ENCODE data around the gene BHLHE41. TPM values are rescaled to one million over a fixed set of nuclear protein-coding genes. Genes with fewer than 3 reads are reported as not detected.

Gene BHLHE41
- polyA plus RNA-seq, 12 donors, result 0.95 to 14.4 (median 4.2) TPM; not detected in 2

GRCh38 chr12:26080911-26081310 lies 43.9 kb downstream of the BHLHE41 start:
- DNase-seq, result no peak

DNA sequence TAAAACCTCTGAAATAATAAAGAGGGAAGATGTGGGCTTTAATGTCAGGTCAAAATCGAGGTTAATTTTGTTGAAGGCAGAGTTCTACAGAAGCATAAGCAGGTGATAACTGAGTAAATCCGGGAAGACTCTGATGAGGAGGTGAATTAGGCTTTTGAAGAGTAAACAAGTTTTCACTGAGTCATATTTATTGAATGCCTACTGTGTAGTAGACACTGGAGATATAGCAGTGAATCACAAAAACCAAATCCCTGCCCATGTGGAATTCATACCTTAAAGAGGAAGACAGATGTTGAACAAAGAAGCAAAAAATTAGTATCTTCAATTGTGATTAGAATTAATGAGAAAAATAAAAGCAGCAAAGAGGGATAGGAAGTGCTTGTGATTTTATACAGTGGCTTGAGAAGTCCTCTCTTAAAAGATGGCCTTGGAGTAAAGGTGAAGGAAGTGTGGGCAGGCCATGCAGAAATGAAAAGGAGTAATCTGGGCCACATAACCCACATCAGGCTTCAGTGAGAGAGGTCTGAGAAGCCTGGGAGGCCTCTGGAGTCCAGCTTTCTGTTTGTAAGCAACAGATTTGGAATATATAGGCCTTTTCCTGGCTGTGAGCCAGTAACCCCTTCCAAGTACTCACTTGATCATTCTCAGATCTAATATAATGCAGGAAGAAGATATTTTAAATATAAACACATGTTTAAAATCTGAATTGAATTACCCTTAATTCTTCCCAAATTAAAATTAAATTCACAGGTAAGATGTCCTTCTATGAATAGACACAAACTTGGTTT lies 46.7 kb downstream of the BHLHE41 start:
- DNase-seq, result peak; percentile 83

Other genes with a start within 250 kb of the BHLHE41 start
- gene RASSF8, start 166.4 kb downstream of the BHLHE41 start, polyA plus RNA-seq (ENCODE audit: insufficient read length in 12 of 12), result 10 to 100 TPM in 11 of 12 donors, not detected in 1; 22.0 to 62.8 (median 27.6) TPM
- gene SSPN, start 70.5 kb upstream of the BHLHE41 start, polyA plus RNA-seq (ENCODE audit: insufficient read length in 12 of 12), result 100 to 1,000 TPM in 10 of 12 donors, 10 to 100 TPM in 2; 46.0 to 258 (median 142) TPM

Measured in muscle of arm (tissue), 12 donors.